ENCODE results near the gene BMAL2. TPM values are rescaled to one million over a fixed set of nuclear protein-coding genes. Genes with fewer than 3 reads are reported as not detected.

BMAL2 gene
- total RNA-seq, 1 experiment from 2014 or later = 43.9 TPM

DNA sequence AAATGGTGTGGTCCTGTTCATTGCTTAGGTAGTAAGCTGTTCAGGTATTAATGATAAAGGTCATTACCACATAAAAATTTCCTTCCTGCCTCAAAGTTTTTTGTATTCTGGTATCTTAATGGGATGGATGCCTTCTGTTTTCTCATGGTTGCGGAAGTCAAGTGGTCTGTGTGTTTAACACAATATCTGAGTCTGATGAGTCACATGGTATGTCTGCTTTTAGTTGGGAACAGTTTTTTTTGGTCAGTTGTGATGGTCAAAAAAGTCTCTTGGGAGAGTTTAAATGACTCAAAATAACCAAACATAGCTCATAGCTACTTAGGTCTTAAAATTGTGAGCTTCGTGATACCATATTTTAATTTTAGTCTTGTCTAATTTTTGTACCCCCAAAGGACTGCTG is 47.9 kb upstream of the BMAL2 start:
- ATAC-seq = no peak
- no peaks in the 10 kb centered on the region for H3K27me3 ChIP-seq (ENCODE audit: control insufficient read depth, insufficient read depth, low read length)
- in situ Hi-C loops (cut with HindIII; ENCODE audit: low pct_unique_long_range_greater_than_20kb, low sequenced_read_pairs) (no loop called here), intact Hi-C loops (cut with micrococcal nuclease; ENCODE audit: unreplicated experiment) (no loop called here)
- TF ChIP-seq SIN3A (IDR thresholded peaks at IDR 0.05; ENCODE audit: borderline replicate concordance, insufficient read depth, low read depth, low read length) (no peak), POLR2AphosphoS5 (IDR thresholded peaks at IDR 0.05; ENCODE audit: low read depth, low read length) (no peak), TCF7L2 (IDR thresholded peaks at IDR 0.05; ENCODE audit: low read depth, low read length) (no peak)
- TF ChIP-seq, protein P1, sequence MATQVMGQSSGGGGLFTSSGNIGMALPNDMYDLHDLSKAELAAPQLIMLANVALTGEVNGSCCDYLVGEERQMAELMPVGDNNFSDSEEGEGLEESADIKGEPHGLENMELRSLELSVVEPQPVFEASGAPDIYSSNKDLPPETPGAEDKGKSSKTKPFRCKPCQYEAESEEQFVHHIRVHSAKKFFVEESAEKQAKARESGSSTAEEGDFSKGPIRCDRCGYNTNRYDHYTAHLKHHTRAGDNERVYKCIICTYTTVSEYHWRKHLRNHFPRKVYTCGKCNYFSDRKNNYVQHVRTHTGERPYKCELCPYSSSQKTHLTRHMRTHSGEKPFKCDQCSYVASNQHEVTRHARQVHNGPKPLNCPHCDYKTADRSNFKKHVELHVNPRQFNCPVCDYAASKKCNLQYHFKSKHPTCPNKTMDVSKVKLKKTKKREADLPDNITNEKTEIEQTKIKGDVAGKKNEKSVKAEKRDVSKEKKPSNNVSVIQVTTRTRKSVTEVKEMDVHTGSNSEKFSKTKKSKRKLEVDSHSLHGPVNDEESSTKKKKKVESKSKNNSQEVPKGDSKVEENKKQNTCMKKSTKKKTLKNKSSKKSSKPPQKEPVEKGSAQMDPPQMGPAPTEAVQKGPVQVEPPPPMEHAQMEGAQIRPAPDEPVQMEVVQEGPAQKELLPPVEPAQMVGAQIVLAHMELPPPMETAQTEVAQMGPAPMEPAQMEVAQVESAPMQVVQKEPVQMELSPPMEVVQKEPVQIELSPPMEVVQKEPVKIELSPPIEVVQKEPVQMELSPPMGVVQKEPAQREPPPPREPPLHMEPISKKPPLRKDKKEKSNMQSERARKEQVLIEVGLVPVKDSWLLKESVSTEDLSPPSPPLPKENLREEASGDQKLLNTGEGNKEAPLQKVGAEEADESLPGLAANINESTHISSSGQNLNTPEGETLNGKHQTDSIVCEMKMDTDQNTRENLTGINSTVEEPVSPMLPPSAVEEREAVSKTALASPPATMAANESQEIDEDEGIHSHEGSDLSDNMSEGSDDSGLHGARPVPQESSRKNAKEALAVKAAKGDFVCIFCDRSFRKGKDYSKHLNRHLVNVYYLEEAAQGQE (IDR thresholded peaks at IDR 0.05; ENCODE audit: insufficient read depth in 1 of 2, low read depth in 2 of 2, low read length in 1 of 2) = no peak
- TF ChIP-seq, protein P2, sequence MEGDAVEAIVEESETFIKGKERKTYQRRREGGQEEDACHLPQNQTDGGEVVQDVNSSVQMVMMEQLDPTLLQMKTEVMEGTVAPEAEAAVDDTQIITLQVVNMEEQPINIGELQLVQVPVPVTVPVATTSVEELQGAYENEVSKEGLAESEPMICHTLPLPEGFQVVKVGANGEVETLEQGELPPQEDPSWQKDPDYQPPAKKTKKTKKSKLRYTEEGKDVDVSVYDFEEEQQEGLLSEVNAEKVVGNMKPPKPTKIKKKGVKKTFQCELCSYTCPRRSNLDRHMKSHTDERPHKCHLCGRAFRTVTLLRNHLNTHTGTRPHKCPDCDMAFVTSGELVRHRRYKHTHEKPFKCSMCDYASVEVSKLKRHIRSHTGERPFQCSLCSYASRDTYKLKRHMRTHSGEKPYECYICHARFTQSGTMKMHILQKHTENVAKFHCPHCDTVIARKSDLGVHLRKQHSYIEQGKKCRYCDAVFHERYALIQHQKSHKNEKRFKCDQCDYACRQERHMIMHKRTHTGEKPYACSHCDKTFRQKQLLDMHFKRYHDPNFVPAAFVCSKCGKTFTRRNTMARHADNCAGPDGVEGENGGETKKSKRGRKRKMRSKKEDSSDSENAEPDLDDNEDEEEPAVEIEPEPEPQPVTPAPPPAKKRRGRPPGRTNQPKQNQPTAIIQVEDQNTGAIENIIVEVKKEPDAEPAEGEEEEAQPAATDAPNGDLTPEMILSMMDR (IDR thresholded peaks at IDR 0.05) = no peak
- H3K4me3 ChIP-seq (ENCODE audit: low read depth in 2 of 2, low read length in 2 of 2) = no peak overlapping the region
- ChIA-PET POLR2A (no interaction called here), CTCF (interaction anchor here (0.7 kb wide), 1 partner anchor 12 kb away, joined by 4 read pairs; no protein-coding TSS in a partner anchor)
- no peaks in the 10 kb centered on the region for H3K4me1 ChIP-seq (ENCODE audit: control insufficient read depth, insufficient read depth, low read length)
- DNase-seq (ENCODE audit: low read depth, low spot score) = no peak
- H3K9me3 ChIP-seq (ENCODE audit: control insufficient read depth, insufficient read depth, low read depth, low read length) = no peaks in the 10 kb centered on the region
- BruUV-seq (replicated peaks) = no TSS peak
- H3K27ac ChIP-seq (ENCODE audit: low read length) = no peak overlapping the region
- H3K36me3 ChIP-seq (ENCODE audit: control insufficient read depth, insufficient read depth, low read length) = no peaks in the 10 kb centered on the region

DNA sequence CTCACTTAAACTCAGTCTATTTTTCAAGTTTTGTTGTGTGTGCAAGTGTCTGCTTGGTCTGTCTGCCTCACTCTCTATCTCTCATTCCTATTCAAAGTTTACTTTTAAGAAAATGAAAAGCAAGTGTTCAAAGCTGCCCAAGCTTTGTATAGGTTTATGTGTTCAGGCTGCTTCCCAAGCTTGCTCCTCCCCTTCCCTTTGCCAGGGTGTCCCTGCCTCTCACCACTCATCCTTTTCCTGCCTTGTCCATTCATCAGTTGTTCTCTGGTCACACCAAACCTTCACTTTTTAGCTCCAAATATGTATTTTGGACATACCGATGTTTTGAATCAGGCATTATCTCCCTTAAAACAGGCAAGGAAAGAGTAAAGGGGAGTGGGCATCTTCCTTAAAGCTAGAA is 47.2 kb upstream of the BMAL2 start:
- no peak for DNase-seq (ENCODE audit: low read depth, low spot score)

More for the DNA sequence above, 47.2 kb upstream of the BMAL2 start:
- no TSS peak for BruUV-seq (replicated peaks)
- Histone ChIP-seq H3K9me3 (ENCODE audit: control insufficient read depth, insufficient read depth, low read depth, low read length) (no peaks in the 10 kb centered on the region), H3K4me3 (ENCODE audit: low read depth in 2 of 2, low read length in 2 of 2) (no peak overlapping the region), H3K27ac (ENCODE audit: low read length) (no peak overlapping the region), H3K4me1 (ENCODE audit: control insufficient read depth, insufficient read depth, low read length) (no peaks in the 10 kb centered on the region), H3K27me3 (ENCODE audit: control insufficient read depth, insufficient read depth, low read length) (no peaks in the 10 kb centered on the region), H3K36me3 (ENCODE audit: control insufficient read depth, insufficient read depth, low read length) (no peaks in the 10 kb centered on the region)
- intact Hi-C loops (cut with micrococcal nuclease; ENCODE audit: unreplicated experiment) = no loop called here
- TF ChIP-seq, protein P1 (IDR thresholded peaks at IDR 0.05; ENCODE audit: insufficient read depth in 1 of 2, low read depth in 2 of 2, low read length in 1 of 2) = no peak
- TF ChIP-seq POLR2AphosphoS5 (IDR thresholded peaks at IDR 0.05; ENCODE audit: low read depth, low read length) (no peak), SIN3A (IDR thresholded peaks at IDR 0.05; ENCODE audit: borderline replicate concordance, insufficient read depth, low read depth, low read length) (no peak)
- TF ChIP-seq, protein P2 (IDR thresholded peaks at IDR 0.05) = no peak
- in situ Hi-C loops (cut with HindIII; ENCODE audit: low pct_unique_long_range_greater_than_20kb, low sequenced_read_pairs) = no loop called here
- ChIA-PET CTCF (interaction anchor here (0.7 kb wide), 1 partner anchor 11 kb away, joined by 4 read pairs; no protein-coding TSS in a partner anchor), POLR2A (interaction anchor here (0.6 kb wide), 1 partner anchor 41 kb away, joined by 3 read pairs; the partner anchor contains the start of gene STK38L)
- no peak for ATAC-seq
